ENCODE results near the gene CBFA2T3. TPM values are rescaled to one million over a fixed set of nuclear protein-coding genes. Genes with fewer than 3 reads are reported as not detected.

The CBFA2T3 gene
- total RNA-seq, 2 donors from 2014 or later = 2.3 to 2.9 TPM

- Mint-ChIP-seq H3K36me3 (no peaks in the 10 kb centered on the region), H3K27ac (peak overlapping the region in 1 of 2 donors; percentile 35), H3K4me3 (no peak overlapping the region), H3K9me3 (no peaks in the 10 kb centered on the region), H3K27me3 (peaks cover 0 to 15% of the 10 kb centered on the region in 2 donors), H3K4me1 (ENCODE audit: low read depth in 2 of 2) (peaks cover 0 to 6% of the 10 kb centered on the region in 2 donors)
- DNase-seq (ENCODE audit: low spot score) (peak; percentile 81), ATAC-seq (peak; percentile 53 to 78)
Measured at GRCh38 chr16:88943131-88943664, 33.8 kb downstream of the CBFA2T3 start.

- Mint-ChIP-seq H3K36me3 (no peaks in the 10 kb centered on the region), H3K27me3 (peaks cover 0 to 15% of the 10 kb centered on the region in 2 donors), H3K9me3 (no peaks in the 10 kb centered on the region), H3K4me1 (ENCODE audit: low read depth in 2 of 2) (peaks cover 0 to 6% of the 10 kb centered on the region in 2 donors), H3K27ac (no peak overlapping the region), H3K4me3 (peak overlapping the region; percentile 47)
- DNase-seq (ENCODE audit: low spot score) (no peak), ATAC-seq (peak; percentile 65 to 69)
Measured at GRCh38 chr16:88941913-88942909, 34.8 kb downstream of the CBFA2T3 start.

GRCh38 chr16:88940862-88941817, 35.9 kb downstream of the CBFA2T3 start:
- Mint-ChIP-seq H3K9me3 (no peaks in the 10 kb centered on the region), H3K4me1 (ENCODE audit: low read depth in 2 of 2) (peaks cover 0 to 6% of the 10 kb centered on the region in 2 donors), H3K27ac (no peak overlapping the region), H3K27me3 (peaks cover 0 to 17% of the 10 kb centered on the region in 2 donors), H3K36me3 (no peaks in the 10 kb centered on the region), H3K4me3 (no peak overlapping the region)
- DNase-seq (ENCODE audit: low spot score) (no peak), ATAC-seq (peak in 1 of 2 donors; percentile 34)

- Mint-ChIP-seq H3K4me3 (no peak overlapping the region), H3K27ac (no peak overlapping the region), H3K9me3 (no peaks in the 10 kb centered on the region), H3K4me1 (ENCODE audit: low read depth in 2 of 2) (peaks cover 0 to 6% of the 10 kb centered on the region in 2 donors), H3K27me3 (peaks cover 0 to 16% of the 10 kb centered on the region in 2 donors), H3K36me3 (no peaks in the 10 kb centered on the region)
- DNase-seq (ENCODE audit: low spot score) (no peak), ATAC-seq (no peak)
Measured at GRCh38 chr16:88939972-88940861, 36.8 kb downstream of the CBFA2T3 start.

GRCh38 chr16:88939245-88939971, 37.6 kb downstream of the CBFA2T3 start:
- H3K4me1 Mint-ChIP-seq (ENCODE audit: low read depth in 2 of 2) = peaks cover 0 to 3% of the 10 kb centered on the region in 2 donors
- H3K27me3 Mint-ChIP-seq = peaks cover 0 to 13% of the 10 kb centered on the region in 2 donors
- DNase-seq (ENCODE audit: low spot score) = no peak
- peak overlapping the region; percentile 27 for H3K4me3 Mint-ChIP-seq
- H3K36me3 Mint-ChIP-seq = no peaks in the 10 kb centered on the region
- no peaks in the 10 kb centered on the region for H3K9me3 Mint-ChIP-seq
- no peak overlapping the region for H3K27ac Mint-ChIP-seq
- ATAC-seq = no peak

GRCh38 chr16:88938777-88939244, 38.2 kb downstream of the CBFA2T3 start:
- Mint-ChIP-seq H3K27ac (no peak overlapping the region), H3K9me3 (no peaks in the 10 kb centered on the region), H3K36me3 (no peaks in the 10 kb centered on the region), H3K4me1 (ENCODE audit: low read depth in 2 of 2) (peaks cover 0 to 3% of the 10 kb centered on the region in 2 donors), H3K27me3 (peaks cover 0 to 12% of the 10 kb centered on the region in 2 donors), H3K4me3 (no peak overlapping the region)
- DNase-seq (ENCODE audit: low spot score) (no peak), ATAC-seq (no peak)

- peaks cover 0 to 12% of the 10 kb centered on the region in 2 donors for H3K27me3 Mint-ChIP-seq
- no peaks in the 10 kb centered on the region for H3K9me3 Mint-ChIP-seq
- no peak overlapping the region for H3K27ac Mint-ChIP-seq
- H3K4me1 Mint-ChIP-seq (ENCODE audit: low read depth in 2 of 2) = peaks cover 0 to 3% of the 10 kb centered on the region in 2 donors
- no peak overlapping the region for H3K4me3 Mint-ChIP-seq
- DNase-seq (ENCODE audit: low spot score) (no peak), ATAC-seq (no peak)
- H3K36me3 Mint-ChIP-seq = no peaks in the 10 kb centered on the region
Measured at GRCh38 chr16:88938119-88938776, 38.8 kb downstream of the CBFA2T3 start.

- Mint-ChIP-seq H3K9me3 (no peaks in the 10 kb centered on the region), H3K27me3 (peaks cover 0 to 12% of the 10 kb centered on the region in 2 donors), H3K4me1 (ENCODE audit: low read depth in 2 of 2) (peaks cover 0 to 3% of the 10 kb centered on the region in 2 donors), H3K36me3 (no peaks in the 10 kb centered on the region), H3K27ac (no peak overlapping the region), H3K4me3 (no peak overlapping the region)
- no peak for DNase-seq (ENCODE audit: low spot score)
- ATAC-seq = no peak
Measured at GRCh38 chr16:88937206-88937621, 39.8 kb downstream of the CBFA2T3 start.

GRCh38 chr16:88936556-88937205, 40.3 kb downstream of the CBFA2T3 start:
- peaks cover 0 to 3% of the 10 kb centered on the region in 2 donors for H3K4me1 Mint-ChIP-seq (ENCODE audit: low read depth in 2 of 2)
- no peak for ATAC-seq
- no peaks in the 10 kb centered on the region for H3K36me3 Mint-ChIP-seq
- peaks cover 0 to 12% of the 10 kb centered on the region in 2 donors for H3K27me3 Mint-ChIP-seq
- peak overlapping the region; percentile 22 for H3K4me3 Mint-ChIP-seq
- DNase-seq (ENCODE audit: low spot score) = no peak
- no peaks in the 10 kb centered on the region for H3K9me3 Mint-ChIP-seq
- H3K27ac Mint-ChIP-seq = no peak overlapping the region

GRCh38 chr16:88936008-88936555, 40.9 kb downstream of the CBFA2T3 start:
- Mint-ChIP-seq H3K36me3 (no peaks in the 10 kb centered on the region), H3K4me1 (ENCODE audit: low read depth in 2 of 2) (peaks cover 0 to 3% of the 10 kb centered on the region in 2 donors), H3K4me3 (no peak overlapping the region), H3K9me3 (no peaks in the 10 kb centered on the region), H3K27me3 (peaks cover 0 to 14% of the 10 kb centered on the region in 2 donors), H3K27ac (no peak overlapping the region)
- DNase-seq (ENCODE audit: low spot score) = no peak
- ATAC-seq = no peak

GRCh38 chr16:88934066-88934667, 42.8 kb downstream of the CBFA2T3 start:
- no peaks in the 10 kb centered on the region for H3K9me3 Mint-ChIP-seq
- DNase-seq (ENCODE audit: low spot score) (no peak), ATAC-seq (peak in 1 of 2 donors; percentile 15)
- no peaks in the 10 kb centered on the region for H3K36me3 Mint-ChIP-seq
- H3K27me3 Mint-ChIP-seq = peaks cover 0 to 10% of the 10 kb centered on the region in 2 donors
- no peak overlapping the region for H3K27ac Mint-ChIP-seq
- H3K4me3 Mint-ChIP-seq = no peak overlapping the region
- no peaks in the 10 kb centered on the region for H3K4me1 Mint-ChIP-seq (ENCODE audit: low read depth in 2 of 2)
